ENCODE measurements around the gene OR6B1.

DNA sequence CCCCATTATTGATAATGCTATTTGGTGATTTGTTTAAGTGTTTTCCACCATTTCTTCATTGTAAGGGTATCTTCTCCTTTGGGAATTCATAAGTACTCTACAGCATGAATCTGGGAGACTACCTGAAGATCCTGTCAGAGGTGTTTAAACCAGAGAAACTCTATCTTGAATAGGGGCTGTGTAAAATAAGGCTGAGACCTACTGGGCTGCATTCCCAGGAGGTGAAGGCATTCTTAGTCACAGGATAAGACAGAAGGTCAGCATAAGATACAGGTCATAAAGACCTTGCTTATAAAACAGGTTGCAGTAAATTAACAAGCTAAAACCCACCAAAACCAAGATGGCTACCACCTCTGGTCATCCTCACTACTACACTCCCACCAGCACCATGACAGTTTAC is 35.3 kb downstream of the OR6B1 start:
- no peak for TF ChIP-seq POLR2AphosphoS5 (IDR thresholded peaks at IDR 0.05)
- TF ChIP-seq, protein P1, sequence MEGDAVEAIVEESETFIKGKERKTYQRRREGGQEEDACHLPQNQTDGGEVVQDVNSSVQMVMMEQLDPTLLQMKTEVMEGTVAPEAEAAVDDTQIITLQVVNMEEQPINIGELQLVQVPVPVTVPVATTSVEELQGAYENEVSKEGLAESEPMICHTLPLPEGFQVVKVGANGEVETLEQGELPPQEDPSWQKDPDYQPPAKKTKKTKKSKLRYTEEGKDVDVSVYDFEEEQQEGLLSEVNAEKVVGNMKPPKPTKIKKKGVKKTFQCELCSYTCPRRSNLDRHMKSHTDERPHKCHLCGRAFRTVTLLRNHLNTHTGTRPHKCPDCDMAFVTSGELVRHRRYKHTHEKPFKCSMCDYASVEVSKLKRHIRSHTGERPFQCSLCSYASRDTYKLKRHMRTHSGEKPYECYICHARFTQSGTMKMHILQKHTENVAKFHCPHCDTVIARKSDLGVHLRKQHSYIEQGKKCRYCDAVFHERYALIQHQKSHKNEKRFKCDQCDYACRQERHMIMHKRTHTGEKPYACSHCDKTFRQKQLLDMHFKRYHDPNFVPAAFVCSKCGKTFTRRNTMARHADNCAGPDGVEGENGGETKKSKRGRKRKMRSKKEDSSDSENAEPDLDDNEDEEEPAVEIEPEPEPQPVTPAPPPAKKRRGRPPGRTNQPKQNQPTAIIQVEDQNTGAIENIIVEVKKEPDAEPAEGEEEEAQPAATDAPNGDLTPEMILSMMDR (IDR thresholded peaks at IDR 0.05) = no peak
- TF ChIP-seq EP300 (IDR thresholded peaks at IDR 0.05; ENCODE audit: low read depth) = no peak
